ENCODE data around the gene ELAC2.
"Not testable (repeated sequence)": the region's sequence is repeated elsewhere in the genome, so short reads cannot be mapped to it uniquely, and the experiment has no call there.

ELAC2 gene

DNA sequence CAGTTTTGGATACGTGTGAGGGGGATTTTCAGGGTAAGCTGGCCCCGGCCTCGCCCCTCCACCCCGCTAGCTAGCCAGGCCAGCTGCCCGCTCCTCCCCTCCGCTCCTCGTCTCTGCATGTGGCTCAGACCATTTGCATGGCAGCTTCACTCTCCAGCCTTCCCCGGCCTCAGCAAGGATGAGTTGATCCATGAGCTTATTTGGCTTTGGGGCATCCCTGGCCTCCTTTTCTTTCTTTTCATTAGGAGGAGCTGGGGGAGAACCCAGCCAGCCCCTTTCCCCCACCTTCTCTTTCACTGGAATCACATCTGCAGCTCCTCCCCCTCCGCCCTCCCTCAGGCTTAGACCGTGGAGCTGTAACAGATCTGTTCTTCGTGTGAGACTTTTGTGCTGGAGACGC lies 30.7 kb downstream of the ELAC2 start:
- FAIRE-seq: no peak

DNA sequence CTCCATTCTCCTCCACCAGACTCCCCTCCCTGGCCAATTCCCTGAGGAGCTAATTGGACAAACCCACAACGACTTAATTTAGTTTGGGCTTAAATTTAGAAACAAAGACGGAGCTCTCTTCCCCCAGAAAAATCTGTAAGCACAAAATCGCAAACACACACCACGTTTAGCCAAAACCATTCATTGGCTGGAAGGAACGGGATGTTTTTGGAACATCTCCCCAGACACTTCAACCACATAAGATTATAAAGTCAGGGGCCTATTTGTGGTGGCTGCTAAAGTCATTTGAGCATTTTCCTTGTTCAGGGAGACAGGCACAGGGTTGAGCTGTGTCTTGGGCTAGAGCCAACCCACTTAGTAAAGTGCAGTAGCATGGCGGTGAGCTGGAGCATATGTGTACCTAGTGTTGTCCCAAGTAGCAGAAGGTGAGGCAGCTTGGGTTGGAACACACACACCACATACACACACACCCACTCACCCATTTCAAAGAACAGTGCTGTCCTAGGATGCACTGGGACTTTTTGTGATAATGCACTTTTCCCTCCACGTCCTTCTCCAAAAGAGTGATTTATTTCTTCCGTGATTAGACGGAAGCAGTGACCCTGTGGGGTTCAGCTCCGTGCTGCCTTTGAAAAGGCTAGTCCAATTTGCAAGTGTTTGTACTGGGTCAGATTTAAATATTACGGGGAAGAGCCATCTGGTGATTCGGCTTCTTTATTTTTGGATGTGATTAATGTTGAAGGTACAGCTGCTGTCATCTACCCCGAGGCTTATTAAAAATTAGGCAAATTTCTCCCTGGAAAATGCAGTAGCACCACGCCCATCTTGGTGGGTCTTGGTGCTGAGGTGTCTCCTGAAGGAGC lies 32.2 kb downstream of the ELAC2 start:
- FAIRE-seq: no peak

DNA sequence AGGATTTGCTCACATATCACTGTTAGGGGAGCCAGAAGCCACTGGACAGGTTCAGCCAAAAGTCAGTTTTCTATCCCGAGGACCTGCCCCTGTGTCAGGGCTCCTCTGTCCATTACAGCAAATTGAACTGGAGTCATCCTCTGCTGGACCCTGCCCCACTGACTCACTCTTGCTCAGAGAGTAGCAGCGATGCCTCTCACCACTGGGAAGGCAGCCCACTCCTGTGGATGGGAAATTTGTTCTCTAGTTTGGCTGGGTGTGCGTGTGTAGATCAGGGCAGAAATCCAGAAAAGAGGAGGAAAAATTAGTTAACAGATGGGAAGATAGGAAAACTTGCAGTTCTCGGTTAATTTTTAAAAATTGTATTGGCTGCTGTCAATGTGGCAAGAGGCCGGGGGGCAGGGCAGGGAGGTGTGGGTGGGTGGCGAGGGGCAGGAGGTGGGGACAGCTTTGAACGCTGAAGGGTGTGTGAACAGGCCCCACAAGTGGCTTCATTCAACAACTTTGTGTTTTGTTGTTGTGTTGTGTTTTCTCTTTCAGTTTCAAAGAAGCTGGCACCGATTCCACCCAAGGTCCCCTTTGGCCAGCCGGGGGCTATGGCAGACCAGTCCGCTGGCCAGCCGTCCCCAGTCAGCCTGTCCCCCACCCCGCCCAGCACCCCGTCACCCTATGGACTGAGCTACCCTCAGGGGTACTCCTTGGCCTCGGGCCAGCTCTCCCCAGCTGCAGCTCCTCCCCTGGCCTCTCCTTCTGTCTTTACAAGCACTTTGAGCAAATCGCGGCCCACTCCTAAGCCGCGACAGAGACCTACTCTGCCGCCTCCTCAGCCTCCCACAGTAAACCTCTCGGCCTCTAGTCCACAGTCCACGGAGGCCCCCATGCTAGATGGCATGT lies 33.6 kb downstream of the ELAC2 start:
- no peak for FAIRE-seq

DNA sequence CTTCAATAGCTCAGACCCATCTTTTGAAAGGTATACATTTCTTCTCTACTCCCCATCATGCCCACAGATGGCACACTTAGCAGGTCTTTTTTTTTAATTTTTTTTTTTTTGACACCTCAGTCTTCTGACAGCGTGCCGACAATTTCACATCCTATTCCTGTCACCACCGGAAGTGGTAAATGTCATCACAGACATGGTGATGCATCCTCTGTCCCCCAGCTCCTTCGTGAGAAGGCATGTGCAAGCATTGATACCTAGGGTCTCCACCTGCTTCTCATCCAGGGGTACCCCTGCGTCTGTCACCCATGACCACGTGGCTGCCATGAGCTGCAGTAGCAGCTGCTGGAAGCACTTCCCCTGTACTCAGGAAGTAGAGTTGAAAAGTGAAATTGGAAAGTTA lies 35.6 kb downstream of the ELAC2 start:
- no peak for FAIRE-seq

DNA sequence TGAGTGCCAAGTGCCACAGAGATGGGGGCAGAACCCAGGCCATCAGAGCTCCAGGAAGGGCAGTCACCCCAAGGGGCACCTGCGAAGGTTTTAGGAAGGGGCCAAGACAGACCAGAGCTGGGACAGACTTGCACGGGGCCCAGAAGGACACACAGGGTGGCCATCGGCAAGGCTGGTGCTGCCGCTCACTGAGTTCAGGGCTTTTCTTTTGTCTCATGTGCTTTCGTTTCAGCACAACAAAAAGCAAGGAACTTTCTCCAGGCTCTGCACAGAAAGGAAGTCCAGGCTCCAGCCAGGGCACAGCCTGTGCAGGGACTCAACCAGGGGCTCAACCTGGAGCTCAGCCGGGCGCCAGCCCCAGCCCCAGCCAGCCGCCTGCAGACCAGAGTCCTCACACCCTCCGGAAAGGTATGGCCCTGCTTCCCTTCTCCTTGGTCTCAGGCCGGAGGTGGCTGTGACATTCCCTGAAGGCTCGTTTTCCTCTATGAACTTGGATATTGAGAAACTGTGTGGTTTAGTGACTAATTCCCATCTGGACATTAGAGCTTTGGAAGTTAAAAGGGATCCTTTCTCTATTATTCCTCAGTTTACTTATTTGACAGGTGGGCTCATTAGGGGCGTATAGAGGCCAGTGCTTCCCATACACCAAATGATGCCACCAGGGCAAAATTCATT lies 37.9 kb downstream of the ELAC2 start:
- FAIRE-seq: no peak

DNA sequence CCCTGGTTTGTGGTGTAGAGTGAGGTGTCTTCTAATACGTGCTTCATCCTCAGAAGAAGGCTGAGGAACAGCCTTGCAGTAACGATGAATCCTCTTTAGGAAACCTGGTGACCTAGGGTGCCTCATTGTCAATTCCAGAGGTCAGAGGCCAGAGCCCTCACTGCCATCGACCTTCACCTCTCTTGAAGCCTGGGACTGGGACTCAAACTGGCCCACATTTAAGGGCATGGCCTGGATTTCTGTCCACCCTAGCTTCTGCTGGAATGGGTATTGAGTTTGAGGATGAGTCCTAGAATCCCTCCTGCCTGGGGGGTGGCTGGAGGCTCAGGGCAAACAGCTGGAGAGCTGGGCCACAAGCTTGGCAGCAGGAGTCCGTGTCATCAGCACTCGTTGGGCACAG lies 38.6 kb downstream of the ELAC2 start:
- FAIRE-seq: no peak

DNA sequence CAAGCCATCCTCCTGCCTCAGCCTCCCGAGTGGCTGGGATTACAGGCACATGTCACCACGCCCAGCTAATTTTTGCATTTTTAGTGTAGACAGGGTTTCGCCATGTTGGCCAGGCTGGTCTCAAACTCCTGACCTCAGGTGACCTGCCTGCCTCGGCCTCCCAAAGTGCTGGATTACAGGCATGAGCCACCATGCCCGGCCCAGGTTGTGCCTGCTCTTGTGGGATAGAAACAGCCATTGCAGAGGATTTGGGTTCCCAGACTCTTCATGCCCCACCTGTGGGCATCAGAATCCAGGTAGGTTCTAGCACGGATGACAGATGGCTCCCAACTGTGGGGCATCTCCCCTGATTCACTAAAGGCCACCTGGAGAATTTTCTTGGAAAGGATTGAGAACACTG lies 39.0 kb downstream of the ELAC2 start:
- FAIRE-seq: not testable (repeated sequence)

DNA sequence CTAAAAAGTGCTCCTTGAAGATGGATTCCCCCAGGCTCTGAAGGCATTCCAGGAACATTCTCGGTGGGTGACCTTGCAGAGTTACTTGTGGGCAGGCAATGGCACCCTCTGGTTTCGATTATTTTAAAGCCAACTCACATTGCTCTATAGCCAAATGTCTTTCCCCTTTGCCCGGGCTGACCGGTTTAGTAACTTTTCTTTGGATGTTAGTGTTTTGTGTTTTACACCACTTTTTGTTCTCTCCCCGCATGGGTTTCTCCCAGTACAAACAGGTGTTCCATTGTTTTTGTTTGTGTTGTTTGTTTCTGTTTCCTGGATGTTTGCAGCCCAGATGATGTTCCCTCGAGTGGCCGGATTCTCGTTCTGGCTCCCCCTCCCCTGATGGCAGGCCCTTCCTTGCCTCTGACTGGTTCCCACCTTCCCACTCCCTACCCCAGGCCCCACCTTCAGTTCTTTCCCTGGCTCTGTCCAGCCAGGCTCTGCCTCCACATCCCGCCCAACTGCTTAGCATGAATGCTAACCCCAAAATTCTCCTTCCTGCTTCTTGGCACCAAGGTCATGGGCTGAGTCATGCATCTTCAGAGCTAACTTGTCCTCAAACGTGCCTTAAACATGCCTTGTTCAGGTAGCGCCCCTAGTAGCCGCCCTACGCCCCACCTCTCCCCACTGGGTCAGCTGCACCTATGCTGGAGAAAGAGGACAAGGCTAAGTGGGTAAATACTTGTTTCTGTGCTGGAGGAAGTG lies 40.6 kb downstream of the ELAC2 start:
- no peak for FAIRE-seq

DNA sequence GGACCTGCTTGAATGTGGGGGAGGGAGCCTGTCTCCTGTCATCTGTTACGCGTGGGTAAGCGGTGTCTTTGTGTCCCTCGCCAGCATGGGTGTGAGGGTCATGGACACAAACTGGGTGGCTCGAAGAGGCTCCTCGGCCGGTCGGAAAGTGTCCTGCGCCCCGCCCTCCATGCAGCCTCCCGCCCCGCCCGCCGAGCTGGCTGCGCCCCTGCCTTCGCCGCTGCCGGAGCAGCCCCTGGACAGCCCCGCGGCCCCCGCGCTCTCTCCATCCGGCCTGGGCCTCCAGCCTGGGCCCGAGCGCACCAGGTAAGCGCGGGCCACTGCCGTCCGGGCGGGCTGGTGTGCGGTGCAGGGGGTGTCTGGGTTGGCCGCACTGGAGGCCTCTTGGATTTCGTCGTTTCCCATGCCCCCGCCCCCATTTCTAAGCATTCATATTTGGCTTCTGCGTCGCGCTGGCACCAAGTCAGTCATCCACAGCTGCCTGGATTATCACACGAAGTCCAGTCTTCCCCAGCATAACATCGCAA lies 43.8 kb downstream of the ELAC2 start:
- no peak for FAIRE-seq

DNA sequence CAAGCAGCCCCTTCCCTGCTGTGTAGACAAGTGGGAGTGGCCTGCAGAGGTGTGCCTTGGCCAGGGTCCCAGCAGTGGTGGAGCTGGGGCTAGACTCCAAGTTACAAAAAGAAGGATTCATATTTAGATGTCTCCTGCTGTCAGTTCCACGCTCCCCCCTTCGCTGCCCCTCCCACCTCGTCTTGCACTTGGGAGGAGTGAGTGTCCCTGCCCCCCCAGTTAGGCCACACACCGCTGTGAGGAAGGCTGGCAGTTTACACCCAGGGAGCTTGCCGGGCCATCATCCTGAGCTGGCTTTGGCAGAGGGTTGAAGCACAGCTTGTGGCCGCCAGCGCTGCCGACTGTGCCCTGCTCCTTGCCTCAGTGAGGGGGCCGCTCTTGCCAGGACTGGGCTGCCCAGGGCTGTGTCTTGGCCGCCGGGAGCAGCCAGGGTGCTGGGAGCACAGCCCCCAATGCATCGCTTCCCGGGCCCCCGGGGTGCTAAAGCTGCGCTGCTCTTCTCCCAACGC lies 44.3 kb downstream of the ELAC2 start:
- no peak for FAIRE-seq

DNA sequence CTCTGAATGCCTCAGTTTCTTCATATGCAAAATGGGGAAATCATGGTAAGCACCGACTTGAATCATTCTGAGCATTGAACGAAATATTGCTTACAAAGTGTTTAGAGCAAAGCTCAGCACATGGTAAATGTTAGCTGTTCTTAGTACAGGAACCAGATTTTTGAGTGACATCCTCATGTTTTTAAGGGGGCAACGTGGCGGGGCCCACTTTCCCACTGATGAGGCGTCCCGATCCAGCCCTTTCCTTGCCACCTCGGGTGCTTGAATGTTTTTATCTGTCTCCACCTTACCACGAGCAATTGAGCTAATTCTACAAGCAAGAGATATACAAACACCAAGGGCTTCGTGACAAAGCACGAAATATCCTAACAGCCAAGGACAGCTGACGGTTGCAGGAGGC lies 49.9 kb downstream of the ELAC2 start:
- no peak for FAIRE-seq

DNA sequence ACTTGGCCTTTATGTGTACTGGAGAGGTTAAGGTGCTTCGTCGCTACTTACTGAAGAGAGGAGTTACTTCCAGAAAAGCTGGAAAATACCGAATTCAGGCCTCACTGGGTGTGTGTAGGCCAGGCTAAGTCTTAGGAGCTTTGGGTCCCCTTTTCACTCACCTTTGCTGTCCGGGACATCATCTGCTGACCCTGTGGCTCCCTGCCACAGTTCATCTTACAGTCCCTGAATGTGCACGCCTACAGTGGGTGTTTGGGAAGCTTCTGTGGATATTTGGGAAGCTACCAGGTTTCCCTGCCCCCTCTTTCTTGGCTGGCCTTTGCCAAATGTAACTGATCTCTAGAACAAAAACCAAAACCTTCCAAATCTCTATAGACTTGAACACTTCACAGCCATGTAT lies 51.4 kb downstream of the ELAC2 start:
- no peak for FAIRE-seq

DNA sequence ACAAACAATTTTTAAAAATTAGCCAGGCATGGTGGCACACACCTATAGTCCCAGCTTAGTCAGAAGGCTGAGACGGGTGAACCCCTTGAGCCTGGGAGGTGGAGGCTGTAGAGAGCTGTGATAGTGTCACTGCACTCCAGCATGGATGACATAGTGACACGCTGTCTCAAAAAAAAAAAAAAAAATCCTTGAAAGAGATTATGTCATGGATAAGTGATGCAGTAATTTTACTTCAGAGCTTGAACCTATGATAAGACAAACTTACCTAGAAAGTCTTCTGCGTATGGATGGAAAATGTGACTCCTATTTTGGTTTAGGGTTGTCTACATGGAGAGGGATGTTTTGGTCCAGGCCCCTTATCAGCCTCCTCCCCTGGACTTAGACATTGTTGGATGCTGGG lies 51.8 kb downstream of the ELAC2 start:
- no peak for FAIRE-seq

DNA sequence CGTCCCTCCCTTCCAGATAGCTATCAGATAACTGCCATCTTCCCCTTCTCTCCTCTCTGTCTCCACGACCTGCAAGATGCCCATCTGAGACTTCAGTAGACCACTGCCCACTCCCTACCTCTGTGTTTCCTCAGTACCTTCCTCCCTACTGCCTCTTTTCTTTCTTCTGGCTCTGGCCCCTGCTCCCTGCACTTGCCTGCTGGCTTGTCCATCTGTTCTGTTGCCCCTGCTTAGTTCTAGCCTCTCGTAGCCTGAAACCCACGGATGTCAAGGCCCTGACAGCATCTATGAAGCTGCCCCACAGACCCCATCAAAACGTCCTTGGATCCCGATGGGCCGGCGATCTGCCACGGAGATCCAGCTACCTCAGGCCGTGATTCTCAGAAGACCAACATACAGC lies 53.0 kb downstream of the ELAC2 start:
- no peak for FAIRE-seq

DNA sequence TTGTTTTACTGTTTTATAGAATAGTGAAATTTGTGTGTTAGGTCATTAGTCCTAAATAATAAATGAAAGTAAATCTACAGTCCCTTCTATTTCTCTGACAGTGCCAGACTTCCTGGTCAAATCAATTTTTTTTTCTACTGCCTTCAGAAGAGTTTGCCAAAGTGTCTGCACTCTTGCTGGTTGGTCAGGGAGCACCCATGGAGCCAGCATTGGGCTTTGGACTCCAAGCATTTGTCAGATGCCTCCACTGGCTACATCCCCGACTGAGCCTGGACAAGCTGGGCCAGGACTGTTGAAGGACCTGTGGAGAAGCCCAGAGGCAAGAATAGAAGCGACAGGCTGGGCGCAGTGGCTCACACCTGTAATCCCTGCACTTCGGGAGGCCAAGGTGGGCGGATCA lies 53.7 kb downstream of the ELAC2 start:
- FAIRE-seq: no peak

DNA sequence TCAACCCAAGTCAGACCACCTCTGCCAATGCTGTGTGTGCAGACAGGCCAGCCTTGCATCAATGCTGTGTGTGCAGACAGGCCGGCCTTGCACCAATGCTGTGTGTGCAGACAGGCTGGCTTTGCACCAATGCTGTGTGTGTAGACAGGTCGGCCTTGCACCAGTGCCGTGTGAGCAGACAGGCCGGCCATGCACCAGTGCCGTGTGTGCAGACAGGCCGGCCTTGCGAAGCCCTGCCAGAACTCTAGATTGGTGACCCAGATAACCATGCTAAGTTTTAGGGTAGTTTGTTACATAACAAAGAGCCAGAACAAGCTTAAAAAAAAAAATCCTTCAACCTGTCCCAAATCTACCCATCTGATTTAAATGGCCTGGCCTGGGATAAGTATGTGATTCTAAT lies 54.3 kb downstream of the ELAC2 start:
- no peak for FAIRE-seq

DNA sequence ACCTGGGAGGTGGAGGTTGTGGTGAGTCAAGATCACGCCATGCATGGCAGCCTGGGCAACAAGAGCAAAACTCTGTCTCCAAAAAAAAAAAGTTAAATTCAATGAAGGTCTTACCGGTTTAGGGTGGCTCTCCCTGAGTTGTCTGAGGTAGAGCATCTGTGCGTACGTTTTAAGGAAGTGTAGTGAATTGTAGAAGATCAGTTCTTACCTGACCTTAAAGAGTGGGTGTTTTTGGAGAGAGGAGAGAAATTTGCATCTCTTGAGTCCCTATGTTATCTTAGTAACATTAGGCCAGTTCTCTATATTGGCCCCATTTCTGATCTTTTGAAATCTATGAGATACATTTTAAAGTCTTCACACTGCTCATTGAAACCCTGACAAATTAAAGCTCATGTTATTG lies 56.2 kb downstream of the ELAC2 start:
- no peak for FAIRE-seq

DNA sequence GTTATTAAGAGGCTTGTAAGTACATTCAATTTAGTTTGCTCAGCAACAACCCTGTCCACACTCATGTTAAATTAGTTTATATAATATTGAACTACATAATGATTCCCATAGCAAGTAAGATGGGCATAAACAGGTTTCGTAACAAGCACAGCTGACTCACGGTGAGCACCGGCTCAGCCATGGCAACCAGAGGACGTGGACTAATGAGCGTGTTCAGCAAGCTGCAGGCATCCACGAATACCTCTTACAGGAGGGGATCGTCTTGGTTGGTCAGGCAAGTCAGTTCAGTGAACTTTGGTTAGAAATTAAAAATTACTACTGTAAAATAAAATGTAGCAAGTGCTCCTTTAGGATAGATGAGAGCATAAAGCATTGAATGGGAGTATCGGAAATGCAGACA lies 58.4 kb downstream of the ELAC2 start:
- FAIRE-seq: no peak

DNA sequence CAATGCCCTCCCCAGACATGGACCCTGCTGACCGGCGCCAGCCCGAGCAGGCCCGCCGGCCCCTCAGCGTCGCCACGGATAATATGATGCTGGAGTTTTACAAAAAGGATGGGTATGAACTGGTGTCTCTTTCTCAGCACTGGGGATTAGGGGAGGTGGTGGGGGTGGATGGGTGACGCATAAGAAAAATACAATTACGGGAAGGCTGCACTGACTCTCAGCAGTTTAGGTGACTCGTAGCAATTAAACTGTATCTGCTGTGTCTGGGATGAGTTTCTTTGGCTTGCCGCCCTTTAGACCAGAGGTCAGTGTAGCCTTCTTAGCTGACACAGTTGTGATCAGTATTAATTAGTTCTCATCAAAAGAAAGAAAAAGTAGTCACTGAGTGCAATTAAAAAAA lies 59.0 kb downstream of the ELAC2 start:
- no peak for FAIRE-seq

DNA sequence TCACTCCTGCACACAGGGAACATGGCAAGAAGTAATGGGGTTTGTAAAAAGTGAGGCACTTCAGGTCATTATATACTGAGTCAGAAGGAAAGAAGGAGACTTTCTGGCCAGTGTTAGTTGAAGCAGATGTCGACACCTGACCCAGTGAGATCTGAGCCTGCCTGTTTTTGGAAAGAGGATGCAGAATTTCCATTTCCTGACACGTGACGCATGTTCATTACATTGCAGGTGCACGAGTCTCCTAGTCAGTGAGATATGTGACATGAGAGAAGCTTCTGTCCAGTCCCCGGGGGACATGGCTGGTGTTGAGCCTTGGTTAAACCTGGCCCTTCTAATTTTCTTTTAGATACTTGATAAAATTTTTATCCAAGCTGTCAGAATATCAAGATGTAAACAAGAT lies 62.3 kb downstream of the ELAC2 start:
- FAIRE-seq: no peak

DNA sequence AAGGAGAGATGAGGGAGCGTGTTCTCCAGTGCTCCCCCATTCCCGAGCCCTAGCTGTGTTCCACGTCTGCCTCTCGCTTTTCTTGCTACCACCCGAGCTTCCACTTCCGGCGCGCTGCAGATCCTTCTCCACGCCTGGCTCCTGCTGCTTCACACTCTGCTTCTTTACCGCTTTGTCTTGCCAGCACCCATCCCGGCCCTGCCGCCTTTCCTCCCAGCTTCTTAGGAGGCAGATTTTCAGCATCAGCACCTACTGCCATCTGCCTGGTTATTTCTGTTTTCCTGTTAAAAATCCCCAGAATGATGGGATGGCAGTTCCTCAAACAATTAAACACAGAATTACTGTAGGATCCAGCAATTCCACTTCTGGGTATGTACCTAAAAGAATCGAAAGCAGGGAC lies 64.7 kb downstream of the ELAC2 start:
- no peak for FAIRE-seq

DNA sequence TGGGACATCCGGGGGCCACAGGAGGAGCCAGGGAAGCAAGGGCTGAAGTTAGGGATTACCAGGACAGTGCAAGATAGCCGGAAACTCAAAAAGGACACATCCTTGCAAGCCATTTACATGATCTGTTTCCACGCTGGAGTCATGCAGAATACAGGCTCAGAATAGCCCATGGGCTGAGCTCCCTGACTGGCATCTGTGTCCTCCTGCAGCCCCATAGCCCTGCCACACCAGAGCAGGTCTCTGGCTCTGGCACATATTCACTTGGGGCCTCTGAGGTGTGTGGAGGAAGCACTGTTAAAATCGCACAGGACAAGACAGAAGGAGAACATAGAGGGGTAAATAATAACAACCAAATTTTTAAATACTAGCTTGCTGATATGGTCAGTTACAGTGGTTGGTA lies 65.8 kb downstream of the ELAC2 start:
- FAIRE-seq: no peak
